Lower leg skin (tissue), 3 donors: ENCODE results near the gene GJC2.

ENCODE experiments used
- POLR2A ChIP-seq, 2 donors: fragments of 450-650 bp; IDR thresholded peaks; one replicate each; pipeline ENCODE4 v1.6.1; 2016 to 2017; ENCODE audit warnings: antibody characterized with exemption in 2 of 2, mild to moderate bottlenecking in 1 of 2, moderate library complexity in 1 of 2
- TF ChIP-seq, protein P1 (sequence below), 3 donors: fragments of 450-650 bp; IDR thresholded peaks; one replicate each; pipeline ENCODE4 v1.5.1; 2016; ENCODE audit warnings: antibody characterized with exemption in 3 of 3, mild to moderate bottlenecking in 3 of 3, moderate library complexity in 2 of 3

- TF ChIP-seq, protein P1, sequence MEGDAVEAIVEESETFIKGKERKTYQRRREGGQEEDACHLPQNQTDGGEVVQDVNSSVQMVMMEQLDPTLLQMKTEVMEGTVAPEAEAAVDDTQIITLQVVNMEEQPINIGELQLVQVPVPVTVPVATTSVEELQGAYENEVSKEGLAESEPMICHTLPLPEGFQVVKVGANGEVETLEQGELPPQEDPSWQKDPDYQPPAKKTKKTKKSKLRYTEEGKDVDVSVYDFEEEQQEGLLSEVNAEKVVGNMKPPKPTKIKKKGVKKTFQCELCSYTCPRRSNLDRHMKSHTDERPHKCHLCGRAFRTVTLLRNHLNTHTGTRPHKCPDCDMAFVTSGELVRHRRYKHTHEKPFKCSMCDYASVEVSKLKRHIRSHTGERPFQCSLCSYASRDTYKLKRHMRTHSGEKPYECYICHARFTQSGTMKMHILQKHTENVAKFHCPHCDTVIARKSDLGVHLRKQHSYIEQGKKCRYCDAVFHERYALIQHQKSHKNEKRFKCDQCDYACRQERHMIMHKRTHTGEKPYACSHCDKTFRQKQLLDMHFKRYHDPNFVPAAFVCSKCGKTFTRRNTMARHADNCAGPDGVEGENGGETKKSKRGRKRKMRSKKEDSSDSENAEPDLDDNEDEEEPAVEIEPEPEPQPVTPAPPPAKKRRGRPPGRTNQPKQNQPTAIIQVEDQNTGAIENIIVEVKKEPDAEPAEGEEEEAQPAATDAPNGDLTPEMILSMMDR (IDR thresholded peaks at IDR 0.05), result no peak
- TF ChIP-seq POLR2A (IDR thresholded peaks at IDR 0.05), result no peak
Measured at GRCh38 chr1:228105996-228106799, 43.5 kb upstream of the GJC2 start.
